ENCODE results near the gene SH3D19. TPM values are rescaled to one million over a fixed set of nuclear protein-coding genes. Genes with fewer than 3 reads are reported as not detected.
A peak's percentile ranks its signal among the peaks of the same experiment; 100 is the strongest.

SH3D19 gene
- total RNA-seq: not detected
- not detected for polyA plus RNA-seq

GRCh38 chr4:151325111-151325948, at the start of gene SH3D19:
SH3D19 (minus strand) TSS chr4:151325605; CDS start chr4:151325352, 253 bp downstream.
- Histone ChIP-seq H3K4me1 (ENCODE audit: insufficient read depth, low read length) (no peaks in the 10 kb centered on the region), H3K27ac (ENCODE audit: low read depth, low read length) (no peak within 1 kb of the TSS), H3K27me3 (ENCODE audit: insufficient read depth, low read length, poor library complexity, severe bottlenecking) (no peaks in the 10 kb centered on the region), H3K9me3 (ENCODE audit: low read length) (no peaks in the 10 kb centered on the region), H3K4me3 (ENCODE audit: low read length) (no peak within 1 kb of the TSS), H3K36me3 (ENCODE audit: insufficient read depth, low read length) (no peaks in the 10 kb centered on the region)
- POLR2A ChIA-PET: no interaction called here
- no peaks in the 10 kb centered on the region for H3K9me3 Mint-ChIP-seq
- DNase-seq: no peak
- H3K36me3 Mint-ChIP-seq: peaks cover 0 to 4% (median 0%) of the 10 kb centered on the region in 3 donors
- H3K4me1 Mint-ChIP-seq: peaks cover 10 to 18% (median 11%) of the 10 kb centered on the region in 3 donors
- peaks cover 29 to 60% of the 10 kb centered on the region in 2 donors for H3K27me3 Mint-ChIP-seq
- peak within 1 kb of the TSS in 6 of 7 donors; percentile 30 to 75 (median 58) for H3K4me3 Mint-ChIP-seq
- no peak within 1 kb of the TSS for H3K27ac Mint-ChIP-seq
- CTCF ChIA-PET: no interaction called here

GRCh38 chr4:151362404-151363164, 37.2 kb upstream of the SH3D19 start:
- CTCF ChIA-PET: interaction anchor here (0.6 to 1.2 kb wide), 4 partner anchors 13 to 1395 kb away, joined by 3 read pairs; no protein-coding TSS in a partner anchor
- Mint-ChIP-seq H3K4me3 (no peak overlapping the region), H3K4me1 (peaks cover 0 to 5% (median 4%) of the 10 kb centered on the region in 3 donors), H3K27me3 (peaks cover 7 to 34% of the 10 kb centered on the region in 2 donors), H3K36me3 (no peaks in the 10 kb centered on the region), H3K9me3 (no peaks in the 10 kb centered on the region), H3K27ac (no peak overlapping the region)
- POLR2A ChIA-PET: no interaction called here
- DNase-seq: peak; percentile 45 to 78 (median 61)
- Histone ChIP-seq H3K4me3 (ENCODE audit: low read length) (no peak overlapping the region), H3K9me3 (ENCODE audit: low read length) (no peaks in the 10 kb centered on the region), H3K36me3 (ENCODE audit: insufficient read depth, low read length) (no peaks in the 10 kb centered on the region), H3K27me3 (ENCODE audit: insufficient read depth, low read length, poor library complexity, severe bottlenecking) (no peaks in the 10 kb centered on the region), H3K27ac (ENCODE audit: low read depth, low read length) (no peak overlapping the region), H3K4me1 (ENCODE audit: insufficient read depth, low read length) (no peaks in the 10 kb centered on the region)

GRCh38 chr4:151361966-151362365, 36.6 kb upstream of the SH3D19 start:
- no peak overlapping the region for H3K27ac Mint-ChIP-seq

GRCh38 chr4:151361126-151361525, 35.7 kb upstream of the SH3D19 start:
- DNase-seq: no peak
- H3K27ac ChIP-seq (ENCODE audit: low read depth, low read length): no peak overlapping the region
- no peak overlapping the region for H3K27ac Mint-ChIP-seq
- CTCF ChIA-PET: no interaction called here
- H3K4me1 ChIP-seq (ENCODE audit: insufficient read depth, low read length): no peaks in the 10 kb centered on the region
- no peak overlapping the region for H3K4me3 Mint-ChIP-seq
- POLR2A ChIA-PET: no interaction called here
- peaks cover 10 to 33% of the 10 kb centered on the region in 2 donors for H3K27me3 Mint-ChIP-seq
- no peaks in the 10 kb centered on the region for H3K36me3 ChIP-seq (ENCODE audit: insufficient read depth, low read length)
- H3K9me3 Mint-ChIP-seq: no peaks in the 10 kb centered on the region
- H3K36me3 Mint-ChIP-seq: no peaks in the 10 kb centered on the region
- H3K9me3 ChIP-seq (ENCODE audit: low read length): no peaks in the 10 kb centered on the region
- no peaks in the 10 kb centered on the region for H3K27me3 ChIP-seq (ENCODE audit: insufficient read depth, low read length, poor library complexity, severe bottlenecking)
- H3K4me1 Mint-ChIP-seq: peaks cover 0 to 5% (median 4%) of the 10 kb centered on the region in 3 donors
- H3K4me3 ChIP-seq (ENCODE audit: low read length): no peak overlapping the region

More at GRCh38 chr4:151361966-151362365, 36.6 kb upstream of the SH3D19 start:
- H3K4me3 ChIP-seq (ENCODE audit: low read length): no peak overlapping the region
- H3K36me3 Mint-ChIP-seq: no peaks in the 10 kb centered on the region
- no peak for DNase-seq
- H3K27ac ChIP-seq (ENCODE audit: low read depth, low read length): no peak overlapping the region
- no peaks in the 10 kb centered on the region for H3K36me3 ChIP-seq (ENCODE audit: insufficient read depth, low read length)
- no peaks in the 10 kb centered on the region for H3K27me3 ChIP-seq (ENCODE audit: insufficient read depth, low read length, poor library complexity, severe bottlenecking)
- ChIA-PET POLR2A (no interaction called here), CTCF (interaction anchor here (0.8 kb wide), 1 partner anchor 18 kb away, joined by 3 read pairs; no protein-coding TSS in a partner anchor)
- no peaks in the 10 kb centered on the region for H3K9me3 Mint-ChIP-seq
- peaks cover 0 to 5% (median 4%) of the 10 kb centered on the region in 3 donors for H3K4me1 Mint-ChIP-seq
- no peak overlapping the region for H3K4me3 Mint-ChIP-seq
- H3K4me1 ChIP-seq (ENCODE audit: insufficient read depth, low read length): no peaks in the 10 kb centered on the region
- peaks cover 7 to 34% of the 10 kb centered on the region in 2 donors for H3K27me3 Mint-ChIP-seq
- H3K9me3 ChIP-seq (ENCODE audit: low read length): no peaks in the 10 kb centered on the region

DNA sequence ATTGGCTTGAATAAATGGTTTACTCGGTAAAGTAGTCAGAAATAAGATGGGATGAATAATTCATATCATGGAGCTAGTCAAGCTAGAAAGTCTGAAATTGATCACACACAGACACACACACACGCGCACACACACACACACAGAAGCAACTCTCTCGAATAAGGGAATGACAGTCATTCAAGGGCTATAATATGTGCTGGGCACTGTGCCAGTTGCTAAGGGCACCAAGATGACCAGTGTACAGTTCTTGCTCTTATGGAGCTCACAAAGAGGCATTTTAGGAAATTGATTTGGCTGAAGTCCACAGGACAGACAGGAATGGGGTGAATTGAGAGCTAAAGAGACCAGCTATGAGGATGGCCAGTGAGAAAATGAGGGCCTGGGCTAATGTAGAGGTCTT, 34.2 kb upstream of the SH3D19 start:
- H3K4me3 ChIP-seq (ENCODE audit: low read length): no peak overlapping the region
- H3K4me1 Mint-ChIP-seq: peaks cover 0 to 5% (median 4%) of the 10 kb centered on the region in 3 donors
- no peaks in the 10 kb centered on the region for H3K36me3 Mint-ChIP-seq
- DNase-seq: no peak
- H3K36me3 ChIP-seq (ENCODE audit: insufficient read depth, low read length): no peaks in the 10 kb centered on the region
- no peak overlapping the region for H3K4me3 Mint-ChIP-seq
- H3K9me3 ChIP-seq (ENCODE audit: low read length): no peaks in the 10 kb centered on the region
- H3K27me3 ChIP-seq (ENCODE audit: insufficient read depth, low read length, poor library complexity, severe bottlenecking): no peaks in the 10 kb centered on the region
- H3K9me3 Mint-ChIP-seq: peaks cover 0 to 2% (median 0%) of the 10 kb centered on the region in 5 donors
- H3K27ac Mint-ChIP-seq: no peak overlapping the region
- no peaks in the 10 kb centered on the region for H3K4me1 ChIP-seq (ENCODE audit: insufficient read depth, low read length)
- peaks cover 12 to 41% of the 10 kb centered on the region in 2 donors for H3K27me3 Mint-ChIP-seq
- no peak overlapping the region for H3K27ac ChIP-seq (ENCODE audit: low read depth, low read length)
- CTCF ChIA-PET: no interaction called here
- POLR2A ChIA-PET: no interaction called here

GRCh38 chr4:151358266-151358665, 32.9 kb upstream of the SH3D19 start:
- no peak overlapping the region for H3K27ac Mint-ChIP-seq
- no peak overlapping the region for H3K4me3 ChIP-seq (ENCODE audit: low read length)
- DNase-seq: no peak
- ChIA-PET POLR2A (no interaction called here), CTCF (no interaction called here)
- no peaks in the 10 kb centered on the region for H3K9me3 ChIP-seq (ENCODE audit: low read length)
- no peaks in the 10 kb centered on the region for H3K27me3 ChIP-seq (ENCODE audit: insufficient read depth, low read length, poor library complexity, severe bottlenecking)
- H3K4me1 Mint-ChIP-seq: peaks cover 0 to 5% (median 4%) of the 10 kb centered on the region in 3 donors
- peaks cover 18 to 48% of the 10 kb centered on the region in 2 donors for H3K27me3 Mint-ChIP-seq
- peaks cover 0 to 2% (median 0%) of the 10 kb centered on the region in 5 donors for H3K9me3 Mint-ChIP-seq
- no peaks in the 10 kb centered on the region for H3K4me1 ChIP-seq (ENCODE audit: insufficient read depth, low read length)
- H3K36me3 Mint-ChIP-seq: no peaks in the 10 kb centered on the region
- H3K27ac ChIP-seq (ENCODE audit: low read depth, low read length): no peak overlapping the region
- H3K36me3 ChIP-seq (ENCODE audit: insufficient read depth, low read length): no peaks in the 10 kb centered on the region
- H3K4me3 Mint-ChIP-seq: no peak overlapping the region

DNA sequence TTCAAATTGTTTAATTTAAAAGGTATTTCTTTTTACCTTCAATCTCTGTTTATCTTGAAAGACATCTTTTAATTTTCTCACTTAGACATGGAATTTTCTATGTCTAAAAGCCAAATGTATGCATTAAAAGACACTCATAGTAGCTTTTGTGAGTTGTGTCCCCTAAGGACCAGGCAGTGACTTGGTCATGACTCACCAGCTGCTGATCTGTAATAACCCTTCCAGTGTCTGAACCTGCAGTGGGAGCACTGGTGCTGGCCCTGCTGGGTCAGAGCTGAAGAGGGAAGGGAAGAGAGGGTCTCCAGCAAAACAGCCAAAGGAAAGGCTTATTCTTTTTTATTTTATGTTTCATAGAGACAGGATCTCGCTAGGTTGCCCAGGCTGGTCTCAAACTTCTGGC, 31.1 kb upstream of the SH3D19 start:
- DNase-seq: no peak
- POLR2A ChIA-PET: no interaction called here
- no peaks in the 10 kb centered on the region for H3K9me3 ChIP-seq (ENCODE audit: low read length)
- Mint-ChIP-seq H3K9me3 (peaks cover 0 to 2% (median 0%) of the 10 kb centered on the region in 5 donors), H3K4me1 (no peaks in the 10 kb centered on the region), H3K27ac (no peak overlapping the region), H3K4me3 (no peak overlapping the region), H3K36me3 (no peaks in the 10 kb centered on the region), H3K27me3 (peaks cover 19 to 54% of the 10 kb centered on the region in 2 donors)
- no peaks in the 10 kb centered on the region for H3K36me3 ChIP-seq (ENCODE audit: insufficient read depth, low read length)
- CTCF ChIA-PET: no interaction called here
- H3K27ac ChIP-seq (ENCODE audit: low read depth, low read length): no peak overlapping the region
- H3K4me3 ChIP-seq (ENCODE audit: low read length): no peak overlapping the region
- H3K27me3 ChIP-seq (ENCODE audit: insufficient read depth, low read length, poor library complexity, severe bottlenecking): no peaks in the 10 kb centered on the region
- no peaks in the 10 kb centered on the region for H3K4me1 ChIP-seq (ENCODE audit: insufficient read depth, low read length)

- Histone ChIP-seq H3K36me3 (ENCODE audit: insufficient read depth, low read length) (no peaks in the 10 kb centered on the region), H3K4me1 (ENCODE audit: insufficient read depth, low read length) (no peaks in the 10 kb centered on the region), H3K27me3 (ENCODE audit: insufficient read depth, low read length, poor library complexity, severe bottlenecking) (no peaks in the 10 kb centered on the region), H3K9me3 (ENCODE audit: low read length) (no peaks in the 10 kb centered on the region), H3K4me3 (ENCODE audit: low read length) (no peak overlapping the region), H3K27ac (ENCODE audit: low read depth, low read length) (no peak overlapping the region)
- H3K4me1 Mint-ChIP-seq: no peaks in the 10 kb centered on the region
- ChIA-PET CTCF (no interaction called here), POLR2A (no interaction called here)
- H3K9me3 Mint-ChIP-seq: peaks cover 0 to 2% (median 0%) of the 10 kb centered on the region in 5 donors
- no peak for DNase-seq
- H3K27me3 Mint-ChIP-seq: peaks cover 19 to 56% of the 10 kb centered on the region in 2 donors
- H3K36me3 Mint-ChIP-seq: no peaks in the 10 kb centered on the region
- no peak overlapping the region for H3K4me3 Mint-ChIP-seq
- H3K27ac Mint-ChIP-seq: no peak overlapping the region
Observed at GRCh38 chr4:151355155-151355554, 29.8 kb upstream of the SH3D19 start.

All from CD8-positive, alpha-beta memory T cell (primary cell).